Measurements from ENCODE around the gene PTBP3.

Gene PTBP3

DNA sequence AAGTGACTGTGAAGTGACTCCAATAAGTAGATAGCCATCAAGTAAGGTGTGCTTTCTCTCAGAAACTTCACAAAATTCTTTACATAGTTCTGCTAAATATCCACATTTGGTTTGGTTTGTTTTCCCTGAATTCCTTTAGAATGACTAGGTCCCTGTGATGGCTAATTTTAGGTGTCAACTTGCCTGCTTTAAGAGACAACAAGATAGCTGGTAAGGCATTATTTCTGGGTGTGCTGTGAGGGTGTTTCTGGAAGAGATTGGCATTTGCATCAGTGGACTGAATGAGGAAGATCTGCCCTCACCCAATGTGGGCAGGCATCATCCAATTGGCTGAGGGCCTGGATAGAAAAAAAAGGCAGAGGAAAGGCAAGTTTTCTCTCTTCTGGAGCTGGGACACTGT lies 8.3 kb upstream of the PTBP3 start:
- Histone ChIP-seq H2AFZ (ENCODE audit: low read length) (no peak overlapping the region), H3K9me3 (replicated peaks; ENCODE audit: insufficient read depth, low read length) (no peaks in the 10 kb centered on the region), H3K9ac (ENCODE audit: low read length) (no peak overlapping the region), H3K4me1 (ENCODE audit: low read length) (no peaks in the 10 kb centered on the region), H3K79me2 (ENCODE audit: low read length) (no peaks in the 10 kb centered on the region), H3F3A (ENCODE audit: insufficient read depth, low read length) (no peaks in the 10 kb centered on the region), H3K4me3 (ENCODE audit: low read length) (no peak overlapping the region), H3K36me3 (replicated peaks; ENCODE audit: insufficient read depth, low read length) (no peaks in the 10 kb centered on the region), H3K9me2 (replicated peaks; ENCODE audit: insufficient read depth, low read length) (no peaks in the 10 kb centered on the region), H3K27ac (ENCODE audit: low read length) (no peak overlapping the region), H3K27me3 (replicated peaks; ENCODE audit: insufficient read depth, low read length) (no peaks in the 10 kb centered on the region), H3K4me2 (ENCODE audit: low read depth, low read length) (no peak overlapping the region), H4K20me1 (ENCODE audit: insufficient read depth, low read length) (no peaks in the 10 kb centered on the region)
- no peak for TF ChIP-seq EZH2 (optimal IDR thresholded peaks at IDR 0.05; ENCODE audit: low read depth, low read length)
- TF ChIP-seq, protein P1, sequence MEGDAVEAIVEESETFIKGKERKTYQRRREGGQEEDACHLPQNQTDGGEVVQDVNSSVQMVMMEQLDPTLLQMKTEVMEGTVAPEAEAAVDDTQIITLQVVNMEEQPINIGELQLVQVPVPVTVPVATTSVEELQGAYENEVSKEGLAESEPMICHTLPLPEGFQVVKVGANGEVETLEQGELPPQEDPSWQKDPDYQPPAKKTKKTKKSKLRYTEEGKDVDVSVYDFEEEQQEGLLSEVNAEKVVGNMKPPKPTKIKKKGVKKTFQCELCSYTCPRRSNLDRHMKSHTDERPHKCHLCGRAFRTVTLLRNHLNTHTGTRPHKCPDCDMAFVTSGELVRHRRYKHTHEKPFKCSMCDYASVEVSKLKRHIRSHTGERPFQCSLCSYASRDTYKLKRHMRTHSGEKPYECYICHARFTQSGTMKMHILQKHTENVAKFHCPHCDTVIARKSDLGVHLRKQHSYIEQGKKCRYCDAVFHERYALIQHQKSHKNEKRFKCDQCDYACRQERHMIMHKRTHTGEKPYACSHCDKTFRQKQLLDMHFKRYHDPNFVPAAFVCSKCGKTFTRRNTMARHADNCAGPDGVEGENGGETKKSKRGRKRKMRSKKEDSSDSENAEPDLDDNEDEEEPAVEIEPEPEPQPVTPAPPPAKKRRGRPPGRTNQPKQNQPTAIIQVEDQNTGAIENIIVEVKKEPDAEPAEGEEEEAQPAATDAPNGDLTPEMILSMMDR (IDR thresholded peaks at IDR 0.05; ENCODE audit: low read length), result no peak
- no peak for TF ChIP-seq EZH2phosphoT487 (IDR thresholded peaks at IDR 0.05; ENCODE audit: low read length)
- no peak for DNase-seq

DNA sequence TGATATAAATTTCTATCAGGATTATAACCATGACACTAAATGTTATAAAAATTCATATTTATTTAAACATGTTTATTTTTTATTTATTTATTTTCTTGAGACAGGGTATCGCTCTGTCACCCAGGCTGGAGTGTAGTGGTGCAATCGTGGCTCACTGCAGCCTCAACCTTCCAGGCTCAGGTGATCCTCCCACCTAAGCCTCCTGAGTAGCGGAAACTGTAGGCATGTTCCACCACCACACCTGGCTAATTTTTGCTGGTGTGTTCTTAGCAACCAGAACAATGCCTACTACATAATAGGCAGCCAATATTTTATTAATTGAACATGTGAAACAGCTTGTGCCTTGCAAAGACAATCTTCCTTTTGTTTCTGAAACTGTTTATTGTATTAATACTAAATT lies 6.5 kb upstream of the PTBP3 start:
- Histone ChIP-seq H3K9me2 (replicated peaks; ENCODE audit: insufficient read depth, low read length) (no peaks in the 10 kb centered on the region), H3K79me2 (ENCODE audit: low read length) (no peaks in the 10 kb centered on the region), H3K27me3 (replicated peaks; ENCODE audit: insufficient read depth, low read length) (no peaks in the 10 kb centered on the region), H3F3A (ENCODE audit: insufficient read depth, low read length) (no peaks in the 10 kb centered on the region), H3K9me3 (replicated peaks; ENCODE audit: insufficient read depth, low read length) (no peaks in the 10 kb centered on the region), H4K20me1 (ENCODE audit: insufficient read depth, low read length) (no peaks in the 10 kb centered on the region), H3K4me1 (ENCODE audit: low read length) (no peaks in the 10 kb centered on the region), H3K4me2 (ENCODE audit: low read depth, low read length) (no peak overlapping the region), H3K27ac (ENCODE audit: low read length) (no peak overlapping the region), H3K9ac (ENCODE audit: low read length) (no peak overlapping the region), H2AFZ (ENCODE audit: low read length) (no peak overlapping the region), H3K36me3 (replicated peaks; ENCODE audit: insufficient read depth, low read length) (no peaks in the 10 kb centered on the region), H3K4me3 (ENCODE audit: low read length) (no peak overlapping the region)
- TF ChIP-seq EZH2phosphoT487 (IDR thresholded peaks at IDR 0.05; ENCODE audit: low read length), result no peak
- no peak for TF ChIP-seq EZH2 (optimal IDR thresholded peaks at IDR 0.05; ENCODE audit: low read depth, low read length)
- TF ChIP-seq, protein P1 (IDR thresholded peaks at IDR 0.05; ENCODE audit: low read length), result no peak
- no peak for DNase-seq

DNA sequence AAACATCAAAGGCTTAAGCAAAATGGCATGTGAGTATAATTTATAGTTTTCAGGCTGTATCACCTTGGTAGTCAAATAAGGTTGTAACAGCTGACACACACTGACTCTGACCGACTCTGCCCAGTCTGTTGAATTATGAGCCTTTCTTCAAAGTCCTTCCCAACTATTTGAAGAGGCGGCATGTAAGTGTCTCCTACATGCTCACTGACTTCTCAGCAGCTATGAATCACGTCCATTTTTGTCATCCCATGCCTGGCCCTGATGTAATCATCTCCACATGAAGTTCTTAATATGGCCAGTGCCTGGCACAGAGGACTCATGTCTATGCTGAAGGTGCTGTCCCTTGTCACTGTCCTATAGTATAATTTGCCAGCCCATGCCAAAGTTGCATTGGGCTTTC lies 5.1 kb upstream of the PTBP3 start:
- DNase-seq, result no peak
- no peak overlapping the region for H3K27ac ChIP-seq (ENCODE audit: low read length)
- no peak overlapping the region for H2AFZ ChIP-seq (ENCODE audit: low read length)

More for the DNA sequence above, 5.1 kb upstream of the PTBP3 start:
- Histone ChIP-seq H3K4me1 (ENCODE audit: low read length) (no peaks in the 10 kb centered on the region), H3K9me3 (replicated peaks; ENCODE audit: insufficient read depth, low read length) (no peaks in the 10 kb centered on the region), H3K4me3 (ENCODE audit: low read length) (no peak overlapping the region), H3K9me2 (replicated peaks; ENCODE audit: insufficient read depth, low read length) (no peaks in the 10 kb centered on the region), H3K79me2 (ENCODE audit: low read length) (no peaks in the 10 kb centered on the region), H4K20me1 (ENCODE audit: insufficient read depth, low read length) (no peaks in the 10 kb centered on the region), H3K36me3 (replicated peaks; ENCODE audit: insufficient read depth, low read length) (no peaks in the 10 kb centered on the region), H3K4me2 (ENCODE audit: low read depth, low read length) (no peak overlapping the region), H3K9ac (ENCODE audit: low read length) (no peak overlapping the region), H3F3A (ENCODE audit: insufficient read depth, low read length) (peaks cover 8% of the 10 kb centered on the region), H3K27me3 (replicated peaks; ENCODE audit: insufficient read depth, low read length) (no peaks in the 10 kb centered on the region)
- TF ChIP-seq EZH2 (optimal IDR thresholded peaks at IDR 0.05; ENCODE audit: low read depth, low read length) (no peak), EZH2phosphoT487 (IDR thresholded peaks at IDR 0.05; ENCODE audit: low read length) (no peak)
- TF ChIP-seq, protein P1 (IDR thresholded peaks at IDR 0.05; ENCODE audit: low read length), result no peak

Measured in MM.1S (cell line).